Measurements from ENCODE around the gene ASB3. TPM values are rescaled to one million over a fixed set of nuclear protein-coding genes. Genes with fewer than 3 reads are reported as not detected.
"Not testable (repeated sequence)": the region's sequence is repeated elsewhere in the genome, so short reads cannot be mapped to it uniquely, and the experiment has no call there.

ASB3 gene
- total and polyA plus RNA-seq, 2 donors: 25.1 to 31.8 TPM

GRCh38 chr2:53823639-53824038 is 36.9 kb upstream of the ASB3 start:
- not testable (repeated sequence) for H3K4me1 ChIP-seq (ENCODE audit: control insufficient read depth in 2 of 2, insufficient read depth in 2 of 2, low read length in 2 of 2); H3K4me3 ChIP-seq (ENCODE audit: low read length in 2 of 2); H3K27me3 ChIP-seq (ENCODE audit: control insufficient read depth in 2 of 2, insufficient read depth in 1 of 2, low read length in 1 of 2); H3K27ac ChIP-seq (ENCODE audit: low read depth in 1 of 2, low read length in 1 of 2); H3K9me3 ChIP-seq (ENCODE audit: control insufficient read depth in 2 of 2, insufficient read depth in 1 of 2, low read length in 1 of 2)
- WGBS: 95% methylated on average over 9 of the region's 9 CpGs
- peak in 3 of 9 donors; percentile 3 to 16 (median 10) for DNase-seq (ENCODE audit: low read depth in 6 of 9, low spot score in 9 of 9)
- H3K36me3 ChIP-seq (ENCODE audit: control insufficient read depth in 2 of 2, insufficient read depth in 2 of 2, low read length in 1 of 2): peaks cover 8 to 11% of the 10 kb centered on the region in 2 donors

DNA sequence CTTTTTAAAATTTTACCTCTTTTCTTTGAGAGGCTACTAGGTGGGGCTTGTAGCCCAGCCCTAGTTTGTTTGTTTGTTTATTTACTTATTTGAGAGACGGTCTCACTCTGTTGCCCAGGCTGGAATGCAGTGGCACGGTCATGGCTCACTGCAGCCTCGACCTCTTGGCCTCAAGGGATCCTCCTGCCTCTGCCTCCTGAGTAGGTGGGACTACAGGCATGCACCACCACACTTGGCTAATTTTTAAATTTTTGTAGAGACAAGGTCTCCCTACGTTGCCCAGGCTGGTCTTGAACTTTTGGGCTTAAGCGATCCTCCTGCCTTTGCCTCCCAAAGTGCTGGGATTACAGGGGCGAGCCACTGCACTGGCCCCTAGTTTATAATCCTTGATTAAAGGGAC is 35.1 kb upstream of the ASB3 start:
- H3K4me3 ChIP-seq (ENCODE audit: low read length in 2 of 2): no peak overlapping the region
- no peaks in the 10 kb centered on the region for H3K9me3 ChIP-seq (ENCODE audit: control insufficient read depth in 2 of 2, insufficient read depth in 1 of 2, low read length in 1 of 2)
- no peaks in the 10 kb centered on the region for H3K4me1 ChIP-seq (ENCODE audit: control insufficient read depth in 2 of 2, insufficient read depth in 2 of 2, low read length in 2 of 2)
- no peak overlapping the region for H3K27ac ChIP-seq (ENCODE audit: low read depth in 1 of 2, low read length in 1 of 2)
- peaks cover 8 to 20% of the 10 kb centered on the region in 2 donors for H3K36me3 ChIP-seq (ENCODE audit: control insufficient read depth in 2 of 2, insufficient read depth in 2 of 2, low read length in 1 of 2)
- H3K27me3 ChIP-seq (ENCODE audit: control insufficient read depth in 2 of 2, insufficient read depth in 1 of 2, low read length in 1 of 2): no peaks in the 10 kb centered on the region
- DNase-seq (ENCODE audit: low read depth in 6 of 9, low spot score in 9 of 9): no peak
- WGBS: 91% methylated on average over 6 of the region's 6 CpGs

DNA sequence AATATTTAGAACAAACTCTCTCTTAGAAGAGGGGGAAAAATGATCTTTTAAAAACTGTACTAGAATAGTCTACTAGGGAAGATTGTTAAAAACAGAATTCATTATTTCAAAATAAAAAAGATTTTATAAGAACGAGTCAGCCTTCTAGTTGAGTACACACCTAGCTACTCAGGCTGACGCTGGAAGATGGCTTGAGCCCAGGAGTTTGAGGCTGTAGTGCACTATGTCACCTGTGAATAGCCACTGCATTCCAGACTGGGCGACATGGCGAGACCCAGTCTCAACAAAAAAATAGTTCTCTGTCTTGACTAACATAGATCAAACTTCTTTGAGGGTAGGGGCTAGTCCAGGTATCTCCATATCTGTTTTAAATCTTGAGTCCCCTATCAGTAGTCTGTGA is 34.0 kb upstream of the ASB3 start:
- no peak for DNase-seq (ENCODE audit: low read depth in 6 of 9, low spot score in 9 of 9)
- H3K4me1 ChIP-seq (ENCODE audit: control insufficient read depth in 2 of 2, insufficient read depth in 2 of 2, low read length in 2 of 2): no peaks in the 10 kb centered on the region
- 99% methylated on average over 4 of the region's 4 CpGs for WGBS
- H3K36me3 ChIP-seq (ENCODE audit: control insufficient read depth in 2 of 2, insufficient read depth in 2 of 2, low read length in 1 of 2): peaks cover 11 to 24% of the 10 kb centered on the region in 2 donors
- H3K27me3 ChIP-seq (ENCODE audit: control insufficient read depth in 2 of 2, insufficient read depth in 1 of 2, low read length in 1 of 2): no peaks in the 10 kb centered on the region
- no peak overlapping the region for H3K4me3 ChIP-seq (ENCODE audit: low read length in 2 of 2)
- no peak overlapping the region for H3K27ac ChIP-seq (ENCODE audit: low read depth in 1 of 2, low read length in 1 of 2)
- H3K9me3 ChIP-seq (ENCODE audit: control insufficient read depth in 2 of 2, insufficient read depth in 1 of 2, low read length in 1 of 2): no peaks in the 10 kb centered on the region

DNA sequence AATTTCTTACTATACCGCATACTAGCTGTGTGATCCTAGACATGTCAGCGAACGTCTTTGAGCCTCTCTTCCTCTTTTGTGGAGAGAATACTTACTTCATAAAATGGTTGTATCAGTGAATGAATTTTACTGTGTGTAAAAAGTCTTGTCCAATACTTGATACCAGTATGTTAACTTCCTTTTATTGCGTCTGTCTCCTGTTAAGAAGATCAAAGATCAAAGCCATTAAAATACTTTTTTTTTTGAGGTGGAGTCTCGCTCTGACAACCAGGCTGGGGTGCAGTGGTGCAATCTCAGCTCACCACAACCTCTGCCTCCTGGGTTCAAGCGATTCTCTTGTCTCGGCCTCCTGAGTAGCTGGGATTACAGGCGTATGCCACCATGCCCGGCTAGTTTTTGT is 33.3 kb upstream of the ASB3 start:
- H3K4me3 ChIP-seq (ENCODE audit: low read length in 2 of 2): no peak overlapping the region
- no peak for DNase-seq (ENCODE audit: low read depth in 6 of 9, low spot score in 9 of 9)

GRCh38 chr2:53819634-53820033 is 32.9 kb upstream of the ASB3 start:
- H3K9me3 ChIP-seq (ENCODE audit: control insufficient read depth in 2 of 2, insufficient read depth in 1 of 2, low read length in 1 of 2): no peaks in the 10 kb centered on the region
- H3K36me3 ChIP-seq (ENCODE audit: control insufficient read depth in 2 of 2, insufficient read depth in 2 of 2, low read length in 1 of 2): peaks cover 15 to 28% of the 10 kb centered on the region in 2 donors
- no peaks in the 10 kb centered on the region for H3K27me3 ChIP-seq (ENCODE audit: control insufficient read depth in 2 of 2, insufficient read depth in 1 of 2, low read length in 1 of 2)
- H3K4me3 ChIP-seq (ENCODE audit: low read length in 2 of 2): no peak overlapping the region
- H3K4me1 ChIP-seq (ENCODE audit: control insufficient read depth in 2 of 2, insufficient read depth in 2 of 2, low read length in 2 of 2): no peaks in the 10 kb centered on the region
- WGBS: 92% methylated on average over 4 of the region's 4 CpGs
- H3K27ac ChIP-seq (ENCODE audit: low read depth in 1 of 2, low read length in 1 of 2): no peak overlapping the region
- no peak for DNase-seq (ENCODE audit: low read depth in 6 of 9, low spot score in 9 of 9)

More for the DNA sequence above, 33.3 kb upstream of the ASB3 start:
- no peaks in the 10 kb centered on the region for H3K4me1 ChIP-seq (ENCODE audit: control insufficient read depth in 2 of 2, insufficient read depth in 2 of 2, low read length in 2 of 2)
- H3K27me3 ChIP-seq (ENCODE audit: control insufficient read depth in 2 of 2, insufficient read depth in 1 of 2, low read length in 1 of 2): no peaks in the 10 kb centered on the region
- H3K36me3 ChIP-seq (ENCODE audit: control insufficient read depth in 2 of 2, insufficient read depth in 2 of 2, low read length in 1 of 2): peaks cover 13 to 27% of the 10 kb centered on the region in 2 donors
- no peaks in the 10 kb centered on the region for H3K9me3 ChIP-seq (ENCODE audit: control insufficient read depth in 2 of 2, insufficient read depth in 1 of 2, low read length in 1 of 2)
- WGBS: 97% methylated on average over 9 of the region's 9 CpGs
- no peak overlapping the region for H3K27ac ChIP-seq (ENCODE audit: low read depth in 1 of 2, low read length in 1 of 2)

DNA sequence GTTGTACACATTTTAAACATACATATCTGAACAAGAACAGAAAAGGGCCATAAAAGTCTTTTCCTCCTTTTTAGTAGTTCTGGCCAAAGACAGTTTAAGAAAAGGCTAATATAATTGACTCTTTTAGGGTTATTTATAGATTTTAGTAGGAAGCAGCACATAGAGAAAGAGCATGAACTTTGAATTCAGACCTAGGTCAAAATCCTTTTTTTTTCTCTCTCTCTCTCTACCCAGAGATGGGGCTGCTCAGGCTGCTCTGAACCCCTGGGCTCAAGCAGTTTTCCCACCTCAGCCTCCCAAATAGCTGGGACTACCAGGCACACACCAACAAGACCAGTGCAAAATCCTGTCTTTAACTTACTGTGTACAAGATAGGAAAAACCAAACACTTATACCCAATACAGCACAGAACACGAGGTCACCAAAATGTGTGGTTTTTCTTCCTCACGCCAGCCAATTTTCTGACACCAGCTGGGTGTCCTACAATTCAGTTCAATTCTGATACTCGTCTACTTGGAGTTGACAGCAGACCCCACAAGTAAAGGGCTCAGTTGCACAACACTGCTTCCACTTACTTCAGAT is 32.2 kb upstream of the ASB3 start:
- no peaks in the 10 kb centered on the region for H3K27me3 ChIP-seq (ENCODE audit: control insufficient read depth in 2 of 2, insufficient read depth in 1 of 2, low read length in 1 of 2)
- H3K4me3 ChIP-seq (ENCODE audit: low read length in 2 of 2): no peak overlapping the region
- 98% methylated on average over 3 of the region's 3 CpGs for WGBS
- H3K36me3 ChIP-seq (ENCODE audit: control insufficient read depth in 2 of 2, insufficient read depth in 2 of 2, low read length in 1 of 2): peaks cover 15 to 31% of the 10 kb centered on the region in 2 donors
- no peak overlapping the region for H3K27ac ChIP-seq (ENCODE audit: low read depth in 1 of 2, low read length in 1 of 2)
- H3K4me1 ChIP-seq (ENCODE audit: control insufficient read depth in 2 of 2, insufficient read depth in 2 of 2, low read length in 2 of 2): no peaks in the 10 kb centered on the region
- H3K9me3 ChIP-seq (ENCODE audit: control insufficient read depth in 2 of 2, insufficient read depth in 1 of 2, low read length in 1 of 2): no peaks in the 10 kb centered on the region
- DNase-seq (ENCODE audit: low read depth in 6 of 9, low spot score in 9 of 9): no peak

GRCh38 chr2:53813151-53813550 is 26.4 kb upstream of the ASB3 start:
- H3K4me1 ChIP-seq (ENCODE audit: control insufficient read depth in 2 of 2, insufficient read depth in 2 of 2, low read length in 2 of 2): no peaks in the 10 kb centered on the region
- no peak overlapping the region for H3K4me3 ChIP-seq (ENCODE audit: low read length in 2 of 2)
- H3K36me3 ChIP-seq (ENCODE audit: control insufficient read depth in 2 of 2, insufficient read depth in 2 of 2, low read length in 1 of 2): peaks cover 22 to 54% of the 10 kb centered on the region in 2 donors
- no peak overlapping the region for H3K27ac ChIP-seq (ENCODE audit: low read depth in 1 of 2, low read length in 1 of 2)
- no peaks in the 10 kb centered on the region for H3K27me3 ChIP-seq (ENCODE audit: control insufficient read depth in 2 of 2, insufficient read depth in 1 of 2, low read length in 1 of 2)
- DNase-seq (ENCODE audit: low read depth in 6 of 9, low spot score in 9 of 9): no peak
- H3K9me3 ChIP-seq (ENCODE audit: control insufficient read depth in 2 of 2, insufficient read depth in 1 of 2, low read length in 1 of 2): no peaks in the 10 kb centered on the region

GRCh38 chr2:53811601-53812000 is 24.8 kb upstream of the ASB3 start:
- Histone ChIP-seq H3K27me3 (ENCODE audit: control insufficient read depth in 2 of 2, insufficient read depth in 1 of 2, low read length in 1 of 2) (no peaks in the 10 kb centered on the region), H3K27ac (ENCODE audit: low read depth in 1 of 2, low read length in 1 of 2) (no peak overlapping the region), H3K4me3 (ENCODE audit: low read length in 2 of 2) (no peak overlapping the region), H3K4me1 (ENCODE audit: control insufficient read depth in 2 of 2, insufficient read depth in 2 of 2, low read length in 2 of 2) (no peaks in the 10 kb centered on the region), H3K36me3 (ENCODE audit: control insufficient read depth in 2 of 2, insufficient read depth in 2 of 2, low read length in 1 of 2) (peaks cover 29 to 58% of the 10 kb centered on the region in 2 donors), H3K9me3 (ENCODE audit: control insufficient read depth in 2 of 2, insufficient read depth in 1 of 2, low read length in 1 of 2) (no peaks in the 10 kb centered on the region)
- 98% methylated on average over 3 of the region's 3 CpGs for WGBS
- DNase-seq (ENCODE audit: low read depth in 6 of 9, low spot score in 9 of 9): no peak

DNA sequence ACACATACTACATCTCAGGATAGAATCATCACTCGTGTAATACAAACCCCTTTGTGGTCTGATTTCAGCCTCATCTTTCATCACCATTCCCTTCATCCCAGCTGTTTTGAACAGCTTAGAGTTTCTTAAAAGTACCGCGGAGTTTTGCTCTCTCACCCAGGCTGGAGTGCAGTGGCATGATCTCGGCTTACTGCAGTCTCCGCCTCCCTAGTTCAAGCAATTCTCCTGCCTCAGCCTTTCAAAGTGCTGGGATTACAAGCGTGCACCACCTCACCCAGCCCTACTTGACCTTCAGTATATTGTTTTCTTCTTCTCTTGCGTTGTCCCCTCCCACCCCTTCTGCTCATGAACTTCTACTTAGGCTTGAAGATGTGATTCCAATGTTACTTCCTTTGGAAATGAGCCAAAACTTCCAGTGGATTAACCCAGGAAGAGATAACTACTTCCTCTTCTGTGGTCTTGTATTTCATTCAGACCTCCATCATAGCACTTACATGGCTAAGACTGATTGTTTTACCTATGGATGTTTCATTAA is 15.9 kb upstream of the ASB3 start:
- H3K9me3 ChIP-seq (ENCODE audit: control insufficient read depth in 2 of 2, insufficient read depth in 1 of 2, low read length in 1 of 2): no peaks in the 10 kb centered on the region
- H3K27ac ChIP-seq (ENCODE audit: low read depth in 1 of 2, low read length in 1 of 2): no peak overlapping the region
- WGBS: 97% methylated on average over 7 of the region's 7 CpGs
- H3K36me3 ChIP-seq (ENCODE audit: control insufficient read depth in 2 of 2, insufficient read depth in 2 of 2, low read length in 1 of 2): peaks cover 14 to 31% of the 10 kb centered on the region in 2 donors
- no peak for DNase-seq (ENCODE audit: low read depth in 6 of 9, low spot score in 9 of 9)
- H3K4me1 ChIP-seq (ENCODE audit: control insufficient read depth in 2 of 2, insufficient read depth in 2 of 2, low read length in 2 of 2): no peaks in the 10 kb centered on the region
- no peak overlapping the region for H3K4me3 ChIP-seq (ENCODE audit: low read length in 2 of 2)
- H3K27me3 ChIP-seq (ENCODE audit: control insufficient read depth in 2 of 2, insufficient read depth in 1 of 2, low read length in 1 of 2): no peaks in the 10 kb centered on the region
